KMS-11 (cell line): ENCODE data around the gene SLC16A6.
"Not testable (repeated sequence)": the region's sequence is repeated elsewhere in the genome, so short reads cannot be mapped to it uniquely, and the experiment has no call there.

Experiments
- H2AFZ ChIP-seq: fragments of 200-600 bp; sonication (generic); 2 replicates; pipeline ENCODE4 v1.6.1; 2016; ENCODE audit warnings: antibody characterized with exemption, mixed run types, low read depth
- H3K27ac ChIP-seq: fragments of 200-600 bp; sonication (generic); 2 replicates; pipeline ENCODE4 v1.6.1; 2016; ENCODE audit warnings: mild to moderate bottlenecking, mixed run types
- H3K27me3 ChIP-seq: fragments of 200-600 bp; sonication (generic); 2 replicates; pipeline ENCODE4 v1.6.1; 2017; ENCODE audit warnings: mild to moderate bottlenecking, low read depth, mixed run types, moderate library complexity; ENCODE audit not compliant: insufficient read depth
- H3K36me3 ChIP-seq: fragments of 200-600 bp; sonication (generic); 2 replicates; pipeline ENCODE4 v1.6.1; 2017; ENCODE audit warnings: mild to moderate bottlenecking, mixed run types; ENCODE audit not compliant: insufficient read depth
- H3K4me1 ChIP-seq: fragments of 200-600 bp; sonication (generic); 2 replicates; pipeline ENCODE4 v1.6.1; 2016; ENCODE audit warnings: mild to moderate bottlenecking, low read depth, mixed run types; ENCODE audit not compliant: poor library complexity, severe bottlenecking
- H3K4me2 ChIP-seq: fragments of 200-600 bp; sonication (generic); 2 replicates; pipeline ENCODE4 v1.7.0; 2016; ENCODE audit warnings: mild to moderate bottlenecking, mixed run types
- H3K4me3 ChIP-seq: fragments of 200-600 bp; sonication (generic); IDR thresholded peaks from 2 replicates; pipeline ENCODE4 v1.6.1; 2017; ENCODE audit warnings: low read depth, low read length, mixed read lengths; ENCODE audit not compliant: insufficient read depth
- H3K79me2 ChIP-seq: fragments of 200-600 bp; sonication (generic); 2 replicates; pipeline ENCODE4 v1.6.1; 2016; ENCODE audit warnings: low read depth, mixed run types; ENCODE audit not compliant: insufficient read depth
- H3K9ac ChIP-seq: fragments of 200-600 bp; sonication (generic); 2 replicates; pipeline ENCODE4 v1.6.1; 2016; ENCODE audit warnings: mild to moderate bottlenecking, mixed run types
- H4K20me1 ChIP-seq: fragments of 200-600 bp; sonication (generic); 2 replicates; pipeline ENCODE4 v1.6.1; 2016; ENCODE audit warnings: mild to moderate bottlenecking, mixed run types; ENCODE audit not compliant: insufficient read depth
- CTCF ChIP-seq: fragments of 200-600 bp; sonication (generic); conservative IDR thresholded peaks from 2 replicates; pipeline ENCODE4 v1.6.1; 2017; ENCODE audit warnings: low read depth, mild to moderate bottlenecking, antibody characterized with exemption, low read length, moderate library complexity, mixed read lengths

The SLC16A6 gene

DNA sequence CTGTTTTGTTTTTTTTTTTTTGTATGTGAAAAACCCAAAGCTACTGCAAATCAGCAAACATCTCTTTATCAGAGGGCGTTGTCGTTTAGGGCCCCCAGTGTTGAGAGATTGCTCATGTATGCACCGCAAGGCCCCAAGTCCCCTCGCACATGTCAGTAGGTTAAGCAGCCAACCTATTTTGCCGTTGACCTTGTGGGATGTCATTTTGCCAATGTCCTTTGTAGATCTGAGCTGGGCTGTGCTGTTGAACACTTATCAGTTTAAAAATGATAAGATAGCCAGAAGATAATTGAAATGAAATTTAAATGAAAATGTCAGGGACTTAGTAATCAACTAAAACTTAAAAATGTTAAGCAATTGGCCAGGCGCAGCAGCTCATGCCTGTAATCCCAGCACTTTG, 26.5 kb upstream of the SLC16A6 start:
- Histone ChIP-seq H2AFZ (no peak overlapping the region), H3K79me2 (no peaks in the 10 kb centered on the region), H3K4me3 (no peak overlapping the region), H4K20me1 (no peaks in the 10 kb centered on the region), H3K4me2 (no peak overlapping the region), H3K9ac (no peak overlapping the region), H3K4me1 (no peaks in the 10 kb centered on the region), H3K36me3 (no peaks in the 10 kb centered on the region), H3K27me3 (no peaks in the 10 kb centered on the region), H3K27ac (no peak overlapping the region)
- TF ChIP-seq CTCF, result no peak

DNA sequence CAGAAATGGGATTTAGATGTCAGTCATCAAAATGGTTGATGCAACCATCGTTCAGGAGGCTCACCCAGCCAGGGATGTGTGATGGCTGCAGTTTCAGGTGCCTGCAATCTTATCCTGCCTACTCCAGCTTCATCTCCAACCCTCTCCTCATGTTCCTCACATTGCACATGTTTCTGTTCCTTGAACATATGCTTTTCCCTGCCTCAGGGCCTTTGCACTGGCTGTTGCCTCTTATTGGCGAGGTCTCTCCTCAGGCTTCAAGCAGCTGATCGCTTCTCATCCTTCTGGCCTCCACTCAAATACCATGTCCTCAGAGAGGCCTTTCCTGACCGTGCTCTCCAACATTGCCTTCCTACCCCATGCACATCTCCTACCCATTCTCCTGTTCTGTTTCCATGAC, 25.0 kb upstream of the SLC16A6 start:
- Histone ChIP-seq H3K36me3 (no peaks in the 10 kb centered on the region), H3K4me2 (no peak overlapping the region), H3K4me3 (no peak overlapping the region), H3K27me3 (no peaks in the 10 kb centered on the region), H3K79me2 (no peaks in the 10 kb centered on the region), H3K27ac (no peak overlapping the region), H3K4me1 (no peaks in the 10 kb centered on the region), H2AFZ (no peak overlapping the region), H3K9ac (no peak overlapping the region), H4K20me1 (no peaks in the 10 kb centered on the region)
- no peak for TF ChIP-seq CTCF

DNA sequence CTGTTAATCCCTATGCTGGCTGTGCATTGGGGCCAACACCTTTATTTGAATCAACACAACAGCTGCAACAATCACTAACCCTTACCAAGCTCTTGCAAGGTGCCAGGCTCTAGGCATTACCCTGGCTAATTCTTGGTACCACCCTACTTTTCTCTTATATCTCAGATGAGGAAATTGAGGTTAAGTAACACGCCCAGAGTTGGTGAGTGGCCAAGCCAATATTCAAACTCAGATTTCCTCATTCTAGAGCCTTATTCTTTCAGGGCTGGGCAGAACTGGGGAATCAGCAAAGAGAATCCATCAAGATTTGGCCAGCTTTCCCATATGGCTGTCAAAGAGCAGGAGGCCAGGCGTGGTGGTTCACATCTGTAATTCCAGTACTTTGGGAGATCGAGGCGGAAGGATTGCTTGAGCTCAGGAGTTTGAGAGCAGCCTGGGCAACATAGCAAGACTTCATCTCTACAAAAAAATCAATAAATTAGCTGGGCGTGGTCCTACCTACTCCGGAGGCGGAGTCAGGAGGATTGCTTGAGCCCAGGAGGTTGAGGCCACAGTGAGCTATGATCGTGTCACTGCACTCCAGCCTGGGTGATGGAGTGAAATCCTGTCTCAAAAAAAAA, 24.1 kb upstream of the SLC16A6 start:
- no peaks in the 10 kb centered on the region for H3K79me2 ChIP-seq
- H3K27ac ChIP-seq, result no peak overlapping the region
- H3K4me1 ChIP-seq, result no peaks in the 10 kb centered on the region
- H2AFZ ChIP-seq, result no peak overlapping the region
- H3K27me3 ChIP-seq, result no peaks in the 10 kb centered on the region
- TF ChIP-seq CTCF, result no peak
- H3K36me3 ChIP-seq, result no peaks in the 10 kb centered on the region
- no peak overlapping the region for H3K9ac ChIP-seq
- H3K4me2 ChIP-seq, result no peak overlapping the region
- H3K4me3 ChIP-seq, result no peak overlapping the region
- no peaks in the 10 kb centered on the region for H4K20me1 ChIP-seq

- no peak overlapping the region for H2AFZ ChIP-seq
- no peak overlapping the region for H3K27ac ChIP-seq
- H3K36me3 ChIP-seq, result no peaks in the 10 kb centered on the region
- no peaks in the 10 kb centered on the region for H4K20me1 ChIP-seq
- H3K9ac ChIP-seq, result no peak overlapping the region
- H3K4me1 ChIP-seq, result no peaks in the 10 kb centered on the region
- H3K4me2 ChIP-seq, result no peak overlapping the region
- no peak overlapping the region for H3K4me3 ChIP-seq
- no peak for TF ChIP-seq CTCF
- no peaks in the 10 kb centered on the region for H3K27me3 ChIP-seq
- no peaks in the 10 kb centered on the region for H3K79me2 ChIP-seq
Observed at GRCh38 chr17:68310152-68310551, 19.2 kb upstream of the SLC16A6 start.

DNA sequence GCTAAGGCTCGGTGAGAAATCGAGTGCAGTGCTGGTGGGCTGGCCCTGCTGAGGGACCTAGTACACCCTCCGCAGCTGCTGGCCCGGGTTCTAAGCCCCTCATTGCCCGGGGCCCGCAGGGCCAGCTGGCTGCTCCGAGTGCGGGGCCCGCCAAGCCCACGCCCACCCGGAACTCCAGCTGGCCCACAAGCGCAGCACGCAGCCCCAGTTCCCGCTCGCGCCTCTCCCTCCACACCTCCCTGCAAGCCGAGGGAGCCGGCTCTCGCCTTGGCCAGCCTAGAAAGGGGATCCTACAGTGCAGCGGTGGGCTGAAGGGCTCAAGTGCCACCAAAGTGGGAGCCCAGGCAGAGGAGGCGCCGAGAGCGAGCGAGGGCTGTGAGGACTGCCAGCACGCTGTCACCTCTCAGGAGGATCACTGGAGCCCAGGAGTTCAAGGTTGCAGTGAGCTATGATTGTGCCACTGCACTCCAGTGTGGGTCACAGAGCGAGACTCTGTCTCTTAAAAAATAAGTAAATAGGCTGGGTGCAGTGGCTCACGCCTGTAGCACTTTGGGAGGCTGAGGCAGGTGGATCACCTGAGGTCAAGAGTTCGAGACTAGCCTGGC, 18.2 kb upstream of the SLC16A6 start:
- not testable (repeated sequence) for H3K4me2 ChIP-seq, H3K36me3 ChIP-seq, H3K4me3 ChIP-seq, H4K20me1 ChIP-seq, H3K9ac ChIP-seq, H3K27ac ChIP-seq, H3K79me2 ChIP-seq, H3K27me3 ChIP-seq, H2AFZ ChIP-seq, H3K4me1 ChIP-seq

GRCh38 chr17:68308486-68308885, 17.6 kb upstream of the SLC16A6 start:
- H2AFZ ChIP-seq, H3K4me3 ChIP-seq, H3K79me2 ChIP-seq, H3K4me2 ChIP-seq, H3K36me3 ChIP-seq, H3K9ac ChIP-seq, H3K27ac ChIP-seq, H3K27me3 ChIP-seq, H3K4me1 ChIP-seq, H4K20me1 ChIP-seq: not testable (repeated sequence)
